ENCODE measurements around the gene SUB1.

DNA sequence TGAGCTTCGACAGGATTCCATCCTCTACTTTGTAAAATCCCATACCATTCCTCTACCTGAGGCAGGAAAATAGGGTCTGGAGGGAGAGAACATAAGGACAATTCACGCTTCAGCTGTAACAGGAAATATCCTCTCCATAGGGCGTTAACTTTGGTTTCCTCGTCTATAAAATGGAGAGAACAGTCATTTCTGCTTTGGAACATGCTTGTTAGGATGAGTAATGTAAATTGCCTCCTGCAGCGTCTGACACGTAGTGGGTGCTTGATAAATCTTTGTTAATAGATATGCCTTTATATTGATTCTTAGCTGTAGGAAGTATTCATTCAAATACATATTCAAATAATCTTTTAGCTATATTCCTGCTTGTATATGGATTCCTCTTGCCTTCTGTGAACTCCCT is 711 bp upstream of the SUB1 start:
- TF ChIP-seq, protein P1, sequence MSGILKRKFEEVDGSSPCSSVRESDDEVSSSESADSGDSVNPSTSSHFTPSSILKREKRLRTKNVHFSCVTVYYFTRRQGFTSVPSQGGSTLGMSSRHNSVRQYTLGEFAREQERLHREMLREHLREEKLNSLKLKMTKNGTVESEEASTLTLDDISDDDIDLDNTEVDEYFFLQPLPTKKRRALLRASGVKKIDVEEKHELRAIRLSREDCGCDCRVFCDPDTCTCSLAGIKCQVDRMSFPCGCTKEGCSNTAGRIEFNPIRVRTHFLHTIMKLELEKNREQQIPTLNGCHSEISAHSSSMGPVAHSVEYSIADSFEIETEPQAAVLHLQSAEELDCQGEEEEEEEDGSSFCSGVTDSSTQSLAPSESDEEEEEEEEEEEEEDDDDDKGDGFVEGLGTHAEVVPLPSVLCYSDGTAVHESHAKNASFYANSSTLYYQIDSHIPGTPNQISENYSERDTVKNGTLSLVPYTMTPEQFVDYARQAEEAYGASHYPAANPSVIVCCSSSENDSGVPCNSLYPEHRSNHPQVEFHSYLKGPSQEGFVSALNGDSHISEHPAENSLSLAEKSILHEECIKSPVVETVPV (CRISPR knock-in tag; IDR thresholded peaks at IDR 0.05), result no peak
- TF ChIP-seq CREB5 (CRISPR knock-in tag; IDR thresholded peaks at IDR 0.05; ENCODE audit: low read depth), result no peak
- TF ChIP-seq ZNF8 (CRISPR knock-in tag; IDR thresholded peaks at IDR 0.05), result no peak
- no peak for TF ChIP-seq ISL1 (CRISPR knock-in tag; IDR thresholded peaks at IDR 0.05)
- TF ChIP-seq ZC3H10 (CRISPR knock-in tag; IDR thresholded peaks at IDR 0.05), result no peak
- TF ChIP-seq, protein P2, sequence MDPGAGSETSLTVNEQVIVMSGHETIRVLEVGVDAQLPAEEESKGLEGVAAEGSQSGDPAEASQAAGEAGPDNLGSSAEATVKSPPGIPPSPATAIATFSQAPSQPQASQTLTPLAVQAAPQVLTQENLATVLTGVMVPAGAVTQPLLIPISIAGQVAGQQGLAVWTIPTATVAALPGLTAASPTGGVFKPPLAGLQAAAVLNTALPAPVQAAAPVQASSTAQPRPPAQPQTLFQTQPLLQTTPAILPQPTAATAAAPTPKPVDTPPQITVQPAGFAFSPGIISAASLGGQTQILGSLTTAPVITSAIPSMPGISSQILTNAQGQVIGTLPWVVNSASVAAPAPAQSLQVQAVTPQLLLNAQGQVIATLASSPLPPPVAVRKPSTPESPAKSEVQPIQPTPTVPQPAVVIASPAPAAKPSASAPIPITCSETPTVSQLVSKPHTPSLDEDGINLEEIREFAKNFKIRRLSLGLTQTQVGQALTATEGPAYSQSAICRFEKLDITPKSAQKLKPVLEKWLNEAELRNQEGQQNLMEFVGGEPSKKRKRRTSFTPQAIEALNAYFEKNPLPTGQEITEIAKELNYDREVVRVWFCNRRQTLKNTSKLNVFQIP (CRISPR knock-in tag; IDR thresholded peaks at IDR 0.05; ENCODE audit: borderline replicate concordance, low read depth), result no peak
- TF ChIP-seq PATZ1 (CRISPR knock-in tag; IDR thresholded peaks at IDR 0.05; ENCODE audit: borderline replicate concordance), result no peak
- no peak for TF ChIP-seq ZNF565 (CRISPR knock-in tag; conservative IDR thresholded peaks at IDR 0.05; ENCODE audit: low read depth)
